GM18861 (cell line): Measurements from ENCODE around the gene TMEM236.
A peak's percentile ranks its signal among the peaks of the same experiment; 100 is the strongest.

Source experiments
- ATAC-seq: cut with Tn5 transposase; IDR thresholded peaks from one replicate; pipeline ENCODE4 v1.9.1; 2021; ENCODE audit not compliant: unreplicated experiment

Gene TMEM236

GRCh38 chr10:17784688-17785087 is 32.7 kb downstream of the TMEM236 start:
- ATAC-seq, result no peak

- no peak for ATAC-seq
Observed at GRCh38 chr10:17785276-17785930, 33.4 kb downstream of the TMEM236 start.

GRCh38 chr10:17787087-17787961 is 35.3 kb downstream of the TMEM236 start:
- no peak for ATAC-seq

- ATAC-seq, result no peak
Observed at GRCh38 chr10:17788646-17789045, 36.6 kb downstream of the TMEM236 start.

- no peak for ATAC-seq
Observed at GRCh38 chr10:17789396-17789795, 37.4 kb downstream of the TMEM236 start.

GRCh38 chr10:17790651-17791050 is 38.6 kb downstream of the TMEM236 start:
- ATAC-seq, result no peak

GRCh38 chr10:17792991-17793390 is 41.0 kb downstream of the TMEM236 start:
- ATAC-seq, result peak; percentile 56

GRCh38 chr10:17793823-17794644 is 42.0 kb downstream of the TMEM236 start:
- no peak for ATAC-seq

GRCh38 chr10:17795083-17795482 is 43.1 kb downstream of the TMEM236 start:
- ATAC-seq, result no peak

- ATAC-seq, result no peak
Observed at GRCh38 chr10:17795813-17796594, 44.0 kb downstream of the TMEM236 start.

- no peak for ATAC-seq
Observed at GRCh38 chr10:17801507-17801906, 49.5 kb downstream of the TMEM236 start.

- ATAC-seq, result no peak
Observed at GRCh38 chr10:17802350-17802749, 50.3 kb downstream of the TMEM236 start.

GRCh38 chr10:17802976-17803375 is 51.0 kb downstream of the TMEM236 start:
- ATAC-seq, result no peak

- no peak for ATAC-seq
Observed at GRCh38 chr10:17805330-17805729, 53.3 kb downstream of the TMEM236 start.

GRCh38 chr10:17805921-17806577 is 54.0 kb downstream of the TMEM236 start:
- peak; percentile 87 for ATAC-seq

- ATAC-seq, result no peak
Observed at GRCh38 chr10:17808971-17809841, 57.2 kb downstream of the TMEM236 start, which contains the start of gene MRC1. MRC1 (plus strand) TSS chr10:17809348; CDS start chr10:17809466, 118 bp downstream.

- no peak for ATAC-seq
Observed at GRCh38 chr10:17811146-17811865, 59.3 kb downstream of the TMEM236 start.

GRCh38 chr10:17814973-17815372 is 63.0 kb downstream of the TMEM236 start:
- ATAC-seq, result no peak
